ENCODE measurements around the gene CLDN5.

The CLDN5 gene

GRCh38 chr22:19556963-19557545 lies 32.8 kb upstream of the CLDN5 start:
- no peak overlapping the region for H3K4me3 ChIP-seq (ENCODE audit: low read depth, low read length)
- in situ Hi-C loops (cut with HindIII; ENCODE audit: low sequenced_read_pairs): no loop called here
- no peak for DNase-seq (ENCODE audit: low read depth, low spot score)
- no peak for TF ChIP-seq CTCF (IDR thresholded peaks at IDR 0.05; ENCODE audit: low read depth, low read length)

- in situ Hi-C loops (cut with HindIII; ENCODE audit: low sequenced_read_pairs): no loop called here
- H3K4me3 ChIP-seq (ENCODE audit: low read depth, low read length): no peak overlapping the region
- DNase-seq (ENCODE audit: low read depth, low spot score): no peak
- no peak for TF ChIP-seq CTCF (IDR thresholded peaks at IDR 0.05; ENCODE audit: low read depth, low read length)
Observed at GRCh38 chr22:19555651-19556050, 31.4 kb upstream of the CLDN5 start.

GRCh38 chr22:19554834-19555404 lies 30.7 kb upstream of the CLDN5 start:
- no peak overlapping the region for H3K4me3 ChIP-seq (ENCODE audit: low read depth, low read length)
- in situ Hi-C loops (cut with HindIII; ENCODE audit: low sequenced_read_pairs): no loop called here
- DNase-seq (ENCODE audit: low read depth, low spot score): peak; percentile 37
- TF ChIP-seq CTCF (IDR thresholded peaks at IDR 0.05; ENCODE audit: low read depth, low read length): peak; percentile 24

- TF ChIP-seq CTCF (IDR thresholded peaks at IDR 0.05; ENCODE audit: low read depth, low read length): no peak
- in situ Hi-C loops (cut with HindIII; ENCODE audit: low sequenced_read_pairs): no loop called here
- no peak for DNase-seq (ENCODE audit: low read depth, low spot score)
- H3K4me3 ChIP-seq (ENCODE audit: low read depth, low read length): no peak overlapping the region
Observed at GRCh38 chr22:19553201-19553600, 29.0 kb upstream of the CLDN5 start.

GRCh38 chr22:19550382-19550781 lies 26.2 kb upstream of the CLDN5 start:
- DNase-seq (ENCODE audit: low read depth, low spot score): no peak
- in situ Hi-C loops (cut with HindIII; ENCODE audit: low sequenced_read_pairs): no loop called here
- H3K4me3 ChIP-seq (ENCODE audit: low read depth, low read length): no peak overlapping the region
- no peak for TF ChIP-seq CTCF (IDR thresholded peaks at IDR 0.05; ENCODE audit: low read depth, low read length)

- DNase-seq (ENCODE audit: low read depth, low spot score): no peak
- H3K4me3 ChIP-seq (ENCODE audit: low read depth, low read length): no peak overlapping the region
- TF ChIP-seq CTCF (IDR thresholded peaks at IDR 0.05; ENCODE audit: low read depth, low read length): no peak
- in situ Hi-C loops (cut with HindIII; ENCODE audit: low sequenced_read_pairs): no loop called here
Observed at GRCh38 chr22:19549428-19549827, 25.2 kb upstream of the CLDN5 start.

Data from astrocyte of the spinal cord (primary cell).